DLD1 (cell line): Measurements from ENCODE around the gene ABLIM1.

Experiments
- in situ Hi-C: cut with HindIII; loops from 2 replicates; pipeline ENCODE4 v1.10.0; 2017; ENCODE audit warnings: low sequenced_read_pairs

ABLIM1 gene

GRCh38 chr10:114525368-114525949 is 132.6 kb downstream of the ABLIM1 start:
- in situ Hi-C loops = no loop called here

- in situ Hi-C loops = no loop called here
Observed at GRCh38 chr10:114523876-114524275, 134.2 kb downstream of the ABLIM1 start.

GRCh38 chr10:114521255-114521654 is 136.8 kb downstream of the ABLIM1 start:
- in situ Hi-C loops = no loop called here

GRCh38 chr10:114520453-114520852 is 137.6 kb downstream of the ABLIM1 start:
- in situ Hi-C loops = no loop called here

- in situ Hi-C loops = no loop called here
Observed at GRCh38 chr10:114519756-114520293, 138.2 kb downstream of the ABLIM1 start.

- in situ Hi-C loops = no loop called here
Observed at GRCh38 chr10:114519306-114519669, 138.8 kb downstream of the ABLIM1 start.

GRCh38 chr10:114518401-114519305 is 139.4 kb downstream of the ABLIM1 start:
- in situ Hi-C loops = no loop called here

- in situ Hi-C loops = no loop called here
Observed at GRCh38 chr10:114517368-114518250, 140.5 kb downstream of the ABLIM1 start.

- in situ Hi-C loops = no loop called here
Observed at GRCh38 chr10:114516356-114516755, 141.7 kb downstream of the ABLIM1 start.

- in situ Hi-C loops = no loop called here
Observed at GRCh38 chr10:114515298-114515914, 142.7 kb downstream of the ABLIM1 start.

- in situ Hi-C loops = no loop called here
Observed at GRCh38 chr10:114513381-114513792, 144.7 kb downstream of the ABLIM1 start.

GRCh38 chr10:114511881-114512280 is 146.2 kb downstream of the ABLIM1 start:
- in situ Hi-C loops = no loop called here

- in situ Hi-C loops = no loop called here
Observed at GRCh38 chr10:114508376-114508775, 149.7 kb downstream of the ABLIM1 start.

GRCh38 chr10:114507449-114507848 is 150.6 kb downstream of the ABLIM1 start:
- in situ Hi-C loops = no loop called here

- in situ Hi-C loops = no loop called here
Observed at GRCh38 chr10:114506871-114507385, 151.1 kb downstream of the ABLIM1 start.

GRCh38 chr10:114504769-114505579 is 153.1 kb downstream of the ABLIM1 start:
- in situ Hi-C loops = no loop called here

- in situ Hi-C loops = no loop called here
Observed at GRCh38 chr10:114502074-114502473, 156.0 kb downstream of the ABLIM1 start.

GRCh38 chr10:114501650-114502049 is 156.4 kb downstream of the ABLIM1 start:
- in situ Hi-C loops = no loop called here

- in situ Hi-C loops = no loop called here
Observed at GRCh38 chr10:114500643-114501042, 157.4 kb downstream of the ABLIM1 start.
